Fibroblast of lung (primary cell): ENCODE data around the gene TLN1. TPM values are rescaled to one million over a fixed set of nuclear protein-coding genes. Genes with fewer than 3 reads are reported as not detected.

Experiments
- DNase-seq, 2 donors: peaks; one replicate each; pipeline versions ENCODE4 v3.0.0 to v3.0.0-alpha.2; 2010; ENCODE audit warnings: low read depth in 2 of 2
- H2AFZ ChIP-seq: 2 replicates; pipeline ENCODE4 v1.5.1; 2012; ENCODE audit warnings: low read length, control low read depth, inconsistent platforms
- H3K27ac ChIP-seq: 2 replicates; pipeline ENCODE4 v1.5.1; 2011; ENCODE audit warnings: low read length, control low read depth; ENCODE audit not compliant: insufficient read depth
- H3K27me3 ChIP-seq: 2 replicates; pipeline ENCODE4 v1.5.1; 2011; ENCODE audit warnings: mild to moderate bottlenecking, low read length; ENCODE audit not compliant: control insufficient read depth, insufficient read depth
- H3K36me3 ChIP-seq: 2 replicates; pipeline ENCODE4 v1.5.1; 2011; ENCODE audit warnings: low read length; ENCODE audit not compliant: control insufficient read depth, insufficient read depth
- H3K4me1 ChIP-seq: 2 replicates; pipeline ENCODE4 v1.5.1; 2011; ENCODE audit warnings: low read length; ENCODE audit not compliant: control insufficient read depth, insufficient read depth; ENCODE audit errors: extremely low read depth
- H3K4me2 ChIP-seq: 2 replicates; pipeline ENCODE4 v1.5.1; 2011; ENCODE audit warnings: low read length, control low read depth; ENCODE audit not compliant: insufficient read depth; ENCODE audit errors: extremely low read depth
- H3K4me3 ChIP-seq, 4 experiments: fragments of 200-600 bp in 1 of 4; sonication (generic) in 1 of 4; replicated peaks in 1 of 4; 2 replicates each; pipeline ENCODE4 v1.5.1; 2011 to 2016; ENCODE audit warnings: low read length in 4 of 4, low read depth in 3 of 4, mild to moderate bottlenecking in 3 of 4, control low read depth in 2 of 4, inconsistent platforms in 1 of 4, mixed read lengths in 1 of 4; ENCODE audit not compliant: insufficient read depth in 1 of 4; ENCODE audit errors: control extremely low read depth in 1 of 4
- H3K79me2 ChIP-seq: 2 replicates; pipeline ENCODE4 v1.5.1; 2012; ENCODE audit warnings: mild to moderate bottlenecking, low read length, inconsistent platforms; ENCODE audit not compliant: control insufficient read depth, insufficient read depth
- H3K9ac ChIP-seq: 2 replicates; pipeline ENCODE4 v1.5.1; 2011; ENCODE audit warnings: mild to moderate bottlenecking, low read length, control low read depth; ENCODE audit not compliant: insufficient read depth
- H3K9me3 ChIP-seq: 2 replicates; pipeline ENCODE4 v1.5.1; 2012; ENCODE audit warnings: low read depth, low read length; ENCODE audit not compliant: control insufficient read depth, insufficient read depth
- H4K20me1 ChIP-seq: 2 replicates; pipeline ENCODE4 v1.5.1; 2011; ENCODE audit warnings: low read length; ENCODE audit not compliant: control insufficient read depth, insufficient read depth; ENCODE audit errors: extremely low read depth
- CTCF ChIP-seq, 2 donors: IDR thresholded peaks in 1 of 2; conservative IDR thresholded peaks in 1 of 2; 1 replicate in 1 of 2; 2 replicates in 1 of 2; pipeline ENCODE4 v1.5.1; 2011 to 2012; ENCODE audit warnings: low read length in 2 of 2, control low read depth in 1 of 2, inconsistent platforms in 1 of 2, low read depth in 1 of 2, mild to moderate bottlenecking in 1 of 2
- EZH2 ChIP-seq: IDR thresholded peaks from 2 replicates; pipeline ENCODE4 v1.5.1; 2012; ENCODE audit warnings: low read length, control low read depth, mild to moderate bottlenecking; ENCODE audit errors: missing control alignments
- polyA plus RNA-seq, 2 donors: library from polyadenylated mRNA; depleted of rRNA in 1 of 2; stranded (reverse) in 1 of 2; unstranded in 1 of 2; fragments of >200 nt; gene quantifications; 2 replicates each; pipeline ENCODE4 v1.2.1, GENCODE V29; 2011 to 2012; ENCODE audit warnings: missing spikeins in 1 of 2
- total RNA-seq: library from RNA; depleted of rRNA; stranded (reverse); fragments of >200 nt; gene quantifications from 2 replicates; pipeline ENCODE4 v1.2.1, GENCODE V29; 2014

The TLN1 gene
- total and polyA plus RNA-seq, 2 donors (not counting 1 experiment from before 2014, with no cell fraction given): 214 to 405 TPM

- H4K20me1 ChIP-seq: peaks cover 2% of the 10 kb centered on the region
- peak overlapping the region; percentile 81 for H3K27ac ChIP-seq
- DNase-seq: no peak
- peaks cover 38% of the 10 kb centered on the region for H3K79me2 ChIP-seq
- peak overlapping the region; percentile 86 for H3K9ac ChIP-seq
- H3K4me3 ChIP-seq: peak overlapping the region; percentile 47 to 97 (median 80)
- peaks cover 7% of the 10 kb centered on the region for H3K4me1 ChIP-seq
- TF ChIP-seq EZH2: no peak
- H2AFZ ChIP-seq: peak overlapping the region; percentile 17
- H3K36me3 ChIP-seq: peaks cover 9% of the 10 kb centered on the region
- peak overlapping the region; percentile 82 for H3K4me2 ChIP-seq
- H3K27me3 ChIP-seq: no peaks in the 10 kb centered on the region
- no peaks in the 10 kb centered on the region for H3K9me3 ChIP-seq
Measured at GRCh38 chr9:35749515-35750255, 17.7 kb upstream of the TLN1 start.

- TF ChIP-seq EZH2 (no peak), CTCF (conservative IDR thresholded peaks at IDR 0.05 in 1 of 2, IDR thresholded peaks at IDR 0.05 in 1 of 2; ENCODE audit: low read depth in 1 of 2, low read length in 2 of 2) (no peak)
- H4K20me1 ChIP-seq: peaks cover 2% of the 10 kb centered on the region
- H3K9ac ChIP-seq: peak within 1 kb of the TSS; percentile 86
- peak within 1 kb of the TSS; percentile 81 for H3K27ac ChIP-seq
- H3K4me2 ChIP-seq: peak within 1 kb of the TSS; percentile 82
- H3K36me3 ChIP-seq: peaks cover 13% of the 10 kb centered on the region
- peak within 1 kb of the TSS; percentile 84 to 97 (median 92) for H3K4me3 ChIP-seq
- H3K79me2 ChIP-seq: peaks cover 41% of the 10 kb centered on the region
- peaks cover 7% of the 10 kb centered on the region for H3K4me1 ChIP-seq
- no peaks in the 10 kb centered on the region for H3K9me3 ChIP-seq
- peak; percentile 69 for DNase-seq
- peak within 1 kb of the TSS; percentile 17 for H2AFZ ChIP-seq
- H3K27me3 ChIP-seq: no peaks in the 10 kb centered on the region
Measured at GRCh38 chr9:35748858-35749514, 17.0 kb upstream of the TLN1 start, which contains the start of the genes GBA2 and RGP1. GBA2 (minus strand) TSS chr9:35749228; CDS start chr9:35748704, 524 bp downstream. RGP1 (plus strand) TSS chr9:35749287; CDS start chr9:35749756, 469 bp downstream.

- H3K36me3 ChIP-seq: peaks cover 14% of the 10 kb centered on the region
- H4K20me1 ChIP-seq: peaks cover 2% of the 10 kb centered on the region
- H3K27me3 ChIP-seq: no peaks in the 10 kb centered on the region
- peak overlapping the region; percentile 61 for H3K4me2 ChIP-seq
- H3K79me2 ChIP-seq: peaks cover 41% of the 10 kb centered on the region
- DNase-seq: no peak
- H3K4me3 ChIP-seq: peak overlapping the region; percentile 84 to 97 (median 92)
- peaks cover 7% of the 10 kb centered on the region for H3K4me1 ChIP-seq
- peak overlapping the region; percentile 9 for H2AFZ ChIP-seq
- no peaks in the 10 kb centered on the region for H3K9me3 ChIP-seq
- H3K27ac ChIP-seq: peak overlapping the region; percentile 81
- no peak for TF ChIP-seq CTCF (conservative IDR thresholded peaks at IDR 0.05 in 1 of 2, IDR thresholded peaks at IDR 0.05 in 1 of 2; ENCODE audit: low read depth in 1 of 2, low read length in 2 of 2)
- TF ChIP-seq EZH2: no peak
- peak overlapping the region; percentile 86 for H3K9ac ChIP-seq
Measured at GRCh38 chr9:35748242-35748857, 16.4 kb upstream of the TLN1 start.
